ENCODE measurements around the gene TMEM154.

- TF ChIP-seq CTCF (IDR thresholded peaks at IDR 0.05; ENCODE audit: low read length) (no peak), EZH2 (IDR thresholded peaks at IDR 0.05; ENCODE audit: borderline replicate concordance, low read length) (no peak)
These were observed 45.6 kb downstream of the TMEM154 start for GRCh38 chr4:152634110-152634760.

All from OCI-LY1 (cell line).